ENCODE results near the gene PLA2G2A.

Gene PLA2G2A

GRCh38 chr1:19926296-19927129 lies 52.9 kb downstream of the PLA2G2A start:
- no peak for DNase-seq (ENCODE audit: low read depth)

Data from CMK (cell line).